HepG2 (cell line): ENCODE measurements around the gene SRC. TPM values are rescaled to one million over a fixed set of nuclear protein-coding genes. Genes with fewer than 3 reads are reported as not detected.

Source experiments
- CBX1 ChIP-seq: IDR thresholded peaks from one replicate; pipeline ENCODE4 v1.6.1; 2016; ENCODE audit warnings: antibody characterized with exemption, low read depth
- CC2D1A ChIP-seq: sonication (generic); formaldehyde crosslinking; IDR thresholded peaks from 2 replicates; pipeline ENCODE4 v1.8.1; 2023; ENCODE audit warnings: mild to moderate bottlenecking, missing genetic modification reagents
- CHCHD3 ChIP-seq: sonication (generic); formaldehyde crosslinking; IDR thresholded peaks from 2 replicates; pipeline ENCODE4 v1.8.0; 2022; ENCODE audit warnings: mild to moderate bottlenecking, missing genetic modification reagents, moderate library complexity
- FOXK1 ChIP-seq: sonication (generic); formaldehyde crosslinking; IDR thresholded peaks from 2 replicates; pipeline ENCODE4 v1.4.0; 2020; ENCODE audit warnings: low read depth, missing genetic modification reagents, borderline replicate concordance
- GABPB1 ChIP-seq: IDR thresholded peaks from 2 replicates; pipeline ENCODE4 v1.6.1; 2016; ENCODE audit warnings: mild to moderate bottlenecking, missing genetic modification reagents, moderate library complexity, missing compliant biosample characterization
- HDAC6 ChIP-seq: fragments of 200-600 bp; sonication (generic); IDR thresholded peaks from 2 replicates; pipeline ENCODE4 v1.7.0; 2017; ENCODE audit warnings: mild to moderate bottlenecking, antibody characterized with exemption, low read length, low read depth
- HNRNPK ChIP-seq: fragments of 200-400 bp; formaldehyde crosslinking; IDR thresholded peaks from 2 replicates; pipeline ENCODE4 v1.6.1; 2018; ENCODE audit warnings: low read length, low read depth, moderate library complexity, mild to moderate bottlenecking; ENCODE audit not compliant: poor library complexity, severe bottlenecking
- KLF6 ChIP-seq: IDR thresholded peaks from 2 replicates; pipeline ENCODE4 v1.8.0; 2016; ENCODE audit warnings: missing biosample characterization, missing genetic modification reagents
- NR2C2 ChIP-seq: sonication (generic); formaldehyde crosslinking; IDR thresholded peaks from 2 replicates; pipeline ENCODE4 v1.4.0; 2020; ENCODE audit warnings: missing genetic modification reagents, mild to moderate bottlenecking, moderate library complexity, borderline replicate concordance
- POGK ChIP-seq: sonication (generic); formaldehyde crosslinking; conservative IDR thresholded peaks from 2 replicates; pipeline ENCODE4 v1.8.0; 2022; ENCODE audit warnings: mild to moderate bottlenecking, moderate library complexity, missing genetic modification reagents
- SMAD9 ChIP-seq: sonication (generic); formaldehyde crosslinking; IDR thresholded peaks from 2 replicates; pipeline ENCODE4 v1.5.1; 2020; ENCODE audit warnings: mild to moderate bottlenecking, missing genetic modification reagents
- SOX13 ChIP-seq, 3 experiments: fragments of 450-650 bp in 1 of 3; sonication (generic) in 1 of 3; formaldehyde crosslinking in 1 of 3; IDR thresholded peaks in 2 of 3; conservative IDR thresholded peaks in 1 of 3; 2 replicates each; pipeline versions ENCODE4 v1.5.0 to v1.6.1; 2016 to 2020; ENCODE audit warnings: antibody characterized with exemption in 1 of 3, mild to moderate bottlenecking in 1 of 3, missing compliant biosample characterization in 1 of 3, missing genetic modification reagents in 1 of 3, moderate library complexity in 1 of 3
- SRSF9 ChIP-seq: fragments of 200-400 bp; formaldehyde crosslinking; IDR thresholded peaks from 2 replicates; pipeline ENCODE4 v1.6.1; 2018; ENCODE audit warnings: borderline replicate concordance, mild to moderate bottlenecking, low read depth, low read length; ENCODE audit not compliant: insufficient read depth, poor library complexity, severe bottlenecking
- SRY ChIP-seq: sonication (generic); formaldehyde crosslinking; IDR thresholded peaks from 2 replicates; pipeline ENCODE4 v1.8.0; 2022; ENCODE audit warnings: mild to moderate bottlenecking, missing genetic modification reagents
- TP53 ChIP-seq: sonication (generic); formaldehyde crosslinking; conservative IDR thresholded peaks from 2 replicates; pipeline ENCODE4 v1.4.0; 2020; ENCODE audit warnings: missing genetic modification reagents
- ZNF124 ChIP-seq: sonication (generic); formaldehyde crosslinking; IDR thresholded peaks from 2 replicates; pipeline ENCODE4 v1.4.0; 2020; ENCODE audit warnings: missing genetic modification reagents
- ZNF142 ChIP-seq: sonication (generic); formaldehyde crosslinking; IDR thresholded peaks from 2 replicates; pipeline ENCODE4 v1.4.0; 2020; ENCODE audit warnings: missing genetic modification reagents
- ZSCAN5A ChIP-seq: sonication (generic); formaldehyde crosslinking; IDR thresholded peaks from 2 replicates; pipeline ENCODE4 v1.8.0; 2022; ENCODE audit warnings: mild to moderate bottlenecking, missing genetic modification reagents, borderline replicate concordance
- polyA plus RNA-seq, 8 experiments: library from polyadenylated mRNA; depleted of rRNA in 3 of 8; stranded (reverse) in 7 of 8; unstranded in 1 of 8; fragments of >200 nt; fragmentation: Illumina TruSeq in 4 of 8; extraction: Trizol in 4 of 8; gene quantifications; 2 replicates each; pipeline versions ENCODE4 v1.2.1 to v1.2.3, GENCODE V29; 2011 to 2016; ENCODE audit warnings: low read depth in 4 of 8, missing spikeins in 1 of 8, mixed read lengths in 1 of 8; ENCODE audit not compliant: insufficient read depth in 1 of 8
- total RNA-seq, 5 experiments: library from RNA; depleted of rRNA; stranded (reverse); fragments of >200 nt; fragmentation: Illumina TruSeq; extraction: Trizol; gene quantifications; 2 replicates each; pipeline ENCODE4 v1.2.3, GENCODE V29; 2016; ENCODE audit warnings: low read depth in 1 of 5

Gene SRC
- total and polyA plus RNA-seq, 2 of the 13 experiments (the other 11 are each of a cell fraction or from before 2014, with no cell fraction given): 54.7 to 192 TPM

GRCh38 chr20:37343212-37343993, 2.5 kb upstream of the SRC start (continued):
- TF ChIP-seq SOX13 (IDR thresholded peaks at IDR 0.05) (no peak), SOX13 (CRISPR knock-in tag; conservative IDR thresholded peaks at IDR 0.05 in 1 of 2, IDR thresholded peaks at IDR 0.05 in 1 of 2) (peak in 1 of 2 experiments; percentile 69; a peak in 2 of 4 replicates), CBX1 (peak; percentile 58), SRY (CRISPR knock-in tag) (no peak; the same call in 1 of the 2 replicates), HNRNPK (no peak), SRSF9 (no peak), ZSCAN5A (CRISPR knock-in tag) (no peak), CC2D1A (CRISPR knock-in tag) (no peak), ZNF124 (CRISPR knock-in tag) (0 out of 2 replicates have a peak, but pooled peaks have one; percentile 33), CHCHD3 (CRISPR knock-in tag) (0 out of 2 replicates have a peak, but pooled peaks have one; percentile 38), ZNF142 (CRISPR knock-in tag) (no peak), FOXK1 (CRISPR knock-in tag) (0 out of 2 replicates have a peak, but pooled peaks have one; percentile 20), HDAC6 (no peak), TP53 (CRISPR knock-in tag) (no peak), POGK (no peak), SMAD9 (CRISPR knock-in tag) (no peak), KLF6 (CRISPR knock-in tag) (peak; percentile 23; the same call in 1 of the 2 replicates), GABPB1 (CRISPR knock-in tag) (peak; percentile 45; the same call in 1 of the 2 replicates), NR2C2 (CRISPR knock-in tag) (no peak; the same call in 1 of the 2 replicates)
